Left ventricle myocardium inferior (tissue), 1 donor: Measurements from ENCODE around the gene MAFG. TPM values are rescaled to one million over a fixed set of nuclear protein-coding genes. Genes with fewer than 3 reads are reported as not detected.
"Not testable (repeated sequence)": the region's sequence is repeated elsewhere in the genome, so short reads cannot be mapped to it uniquely, and the experiment has no call there.

Experiments used
- DNase-seq: peaks from one replicate; pipeline ENCODE4 v3.0.0-alpha.2; 2020
- H3K27ac ChIP-seq: fragments of 200-600 bp; replicated peaks from 2 replicates; pipeline ENCODE4 v1.8.0; 2021
- H3K27me3 ChIP-seq: fragments of 200-600 bp; 2 replicates; pipeline ENCODE4 v1.8.0; 2021; ENCODE audit warnings: low read depth
- H3K36me3 ChIP-seq: fragments of 200-600 bp; 2 replicates; pipeline ENCODE4 v1.8.0; 2021
- H3K4me1 ChIP-seq: fragments of 200-600 bp; 2 replicates; pipeline ENCODE4 v1.8.0; 2021
- H3K4me3 ChIP-seq: fragments of 200-600 bp; 2 replicates; pipeline ENCODE4 v1.8.0; 2021; ENCODE audit warnings: mild to moderate bottlenecking, moderate library complexity
- H3K9me3 ChIP-seq: fragments of 200-600 bp; replicated peaks from 2 replicates; pipeline ENCODE4 v1.8.0; 2021
- CTCF ChIP-seq: fragments of 200-600 bp; IDR thresholded peaks from 2 replicates; pipeline ENCODE4 v1.8.0; 2021; ENCODE audit warnings: antibody characterized with exemption, mild to moderate bottlenecking, borderline replicate concordance
- intact Hi-C: fragments of 100-400 bp; cut with micrococcal nuclease; formaldehyde crosslinking; loops from one replicate; pipeline ENCODE4 v1.11.0; 2022
- total RNA-seq: library from RNA; stranded (reverse); fragmentation: NEBNext Ultra II Directional; extraction: Animal tissue kit (Norgen Biotek cat#: 25700); gene quantifications from one replicate; pipeline ENCODE4 v1.2.1, GENCODE V29; 2021
- donor health status: DM: no; HTN: yes; CAD: no; lungs with severe emphysema.

MAFG gene
- total RNA-seq, 1 donor from 2014 or later = 24.3 TPM

- Histone ChIP-seq H3K27ac (no peak overlapping the region), H3K4me3 (no peak overlapping the region), H3K27me3 (no peaks in the 10 kb centered on the region), H3K4me1 (peaks cover 80% of the 10 kb centered on the region), H3K36me3 (peaks cover 31% of the 10 kb centered on the region), H3K9me3 (no peaks in the 10 kb centered on the region)
- no peak for TF ChIP-seq CTCF
- no peak for DNase-seq
- intact Hi-C loops = no loop called here
These were observed 6.0 kb downstream of the MAFG start for GRCh38 chr17:81921537-81921862.

GRCh38 chr17:81920612-81921536 lies 6.7 kb downstream of the MAFG start:
- no peaks in the 10 kb centered on the region for H3K27me3 ChIP-seq
- no peaks in the 10 kb centered on the region for H3K9me3 ChIP-seq
- H3K36me3 ChIP-seq = peaks cover 32% of the 10 kb centered on the region
- H3K4me1 ChIP-seq = peaks cover 80% of the 10 kb centered on the region
- H3K27ac ChIP-seq = no peak overlapping the region
- intact Hi-C loops = no loop called here
- DNase-seq = no peak
- H3K4me3 ChIP-seq = no peak overlapping the region
- no peak for TF ChIP-seq CTCF

- DNase-seq = no peak
- H3K4me3 ChIP-seq = no peak overlapping the region
- H3K27ac ChIP-seq = peak overlapping the region; percentile 79
- TF ChIP-seq CTCF = no peak
- no peaks in the 10 kb centered on the region for H3K9me3 ChIP-seq
- no peaks in the 10 kb centered on the region for H3K27me3 ChIP-seq
- intact Hi-C loops = no loop called here
- peaks cover 50% of the 10 kb centered on the region for H3K36me3 ChIP-seq
- H3K4me1 ChIP-seq = peaks cover 66% of the 10 kb centered on the region
These were observed 8.5 kb downstream of the MAFG start for GRCh38 chr17:81918832-81919545.

GRCh38 chr17:81918333-81918669 lies 9.2 kb downstream of the MAFG start:
- H3K4me3 ChIP-seq = peak overlapping the region; percentile 90
- peak overlapping the region; percentile 79 for H3K27ac ChIP-seq
- DNase-seq, H3K9me3 ChIP-seq, H3K27me3 ChIP-seq, intact Hi-C loops: not testable (repeated sequence)
- H3K36me3 ChIP-seq = peaks cover 57% of the 10 kb centered on the region
- peaks cover 59% of the 10 kb centered on the region for H3K4me1 ChIP-seq
- TF ChIP-seq CTCF = peak; percentile 10

- no peak for TF ChIP-seq CTCF
- DNase-seq = peak; percentile 75
- H3K27ac ChIP-seq = peak within 1 kb of the TSS; percentile 79
- H3K4me1 ChIP-seq = peaks cover 53% of the 10 kb centered on the region
- H3K4me3 ChIP-seq = peak within 1 kb of the TSS; percentile 90
- H3K27me3 ChIP-seq = no peaks in the 10 kb centered on the region
- H3K9me3 ChIP-seq = no peaks in the 10 kb centered on the region
- intact Hi-C loops = no loop called here
- peaks cover 60% of the 10 kb centered on the region for H3K36me3 ChIP-seq
These were observed 9.8 kb downstream of the MAFG start, which contains the start of gene SIRT7 for GRCh38 chr17:81917565-81918332. Gene SIRT7 (minus strand): TSS chr17:81918176. CDS start chr17:81918131, 45 bp downstream.
